A673 (cell line): ENCODE data around the gene SECTM1.

Source experiments
- EZH2 ChIP-seq: fragments of 200-600 bp; sonication (generic); IDR thresholded peaks from 2 replicates; pipeline ENCODE4 v1.6.1; 2017; ENCODE audit warnings: borderline replicate concordance, low read depth, mild to moderate bottlenecking, mixed read lengths, antibody characterized with exemption, low read length; ENCODE audit not compliant: poor library complexity, severe bottlenecking
- TF ChIP-seq, protein P1 (sequence below): fragments of 300-800, 200-600 bp; sonication (generic); conservative IDR thresholded peaks from 2 replicates; pipeline ENCODE4 v1.5.1; 2017; ENCODE audit warnings: low read depth, mild to moderate bottlenecking, antibody characterized with exemption, low read length, moderate library complexity, mixed read lengths

DNA sequence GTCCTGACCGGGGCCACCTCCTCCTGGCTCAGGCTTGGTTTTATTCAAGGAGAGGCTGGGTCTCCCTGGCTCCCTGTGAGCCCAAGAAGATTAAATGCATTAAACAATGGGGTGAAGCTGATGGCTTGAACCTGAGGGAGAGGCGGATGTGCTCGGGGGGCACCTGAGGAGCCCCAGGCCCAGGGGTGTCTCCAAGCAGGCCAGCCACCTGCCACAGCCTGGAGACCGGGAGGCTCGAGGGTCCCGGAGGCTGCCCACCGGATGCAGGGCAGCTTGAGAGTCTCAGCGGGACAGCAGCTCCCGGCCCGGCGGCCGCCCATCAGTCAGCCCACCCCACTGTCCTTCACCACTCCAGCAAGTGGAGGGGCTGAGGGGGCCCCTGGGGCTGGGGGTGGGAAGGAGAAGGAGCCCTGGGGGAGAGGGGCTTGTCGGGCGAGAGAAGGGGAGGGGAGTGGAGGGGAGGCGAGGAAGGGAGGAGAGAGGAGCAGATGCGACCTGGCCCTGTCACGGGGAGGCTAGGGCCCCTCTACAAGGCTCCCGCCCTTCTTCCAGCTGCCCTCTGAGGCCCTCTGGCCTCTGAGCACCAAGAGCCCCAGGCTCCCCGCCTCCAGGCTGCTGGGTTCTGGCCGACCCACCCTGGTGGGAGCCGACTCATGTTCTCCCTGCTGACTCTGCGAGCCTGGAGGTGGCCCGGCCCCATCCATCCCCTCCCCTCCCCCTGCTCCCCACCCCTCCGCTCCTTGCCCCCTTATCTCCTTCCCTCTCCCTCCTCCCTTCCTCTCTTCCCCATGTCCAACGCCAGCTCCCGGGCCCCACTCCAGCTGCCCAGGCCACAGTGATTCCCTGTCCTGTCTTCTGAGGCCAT is 29.4 kb downstream of the SECTM1 start:
- TF ChIP-seq, protein P1, sequence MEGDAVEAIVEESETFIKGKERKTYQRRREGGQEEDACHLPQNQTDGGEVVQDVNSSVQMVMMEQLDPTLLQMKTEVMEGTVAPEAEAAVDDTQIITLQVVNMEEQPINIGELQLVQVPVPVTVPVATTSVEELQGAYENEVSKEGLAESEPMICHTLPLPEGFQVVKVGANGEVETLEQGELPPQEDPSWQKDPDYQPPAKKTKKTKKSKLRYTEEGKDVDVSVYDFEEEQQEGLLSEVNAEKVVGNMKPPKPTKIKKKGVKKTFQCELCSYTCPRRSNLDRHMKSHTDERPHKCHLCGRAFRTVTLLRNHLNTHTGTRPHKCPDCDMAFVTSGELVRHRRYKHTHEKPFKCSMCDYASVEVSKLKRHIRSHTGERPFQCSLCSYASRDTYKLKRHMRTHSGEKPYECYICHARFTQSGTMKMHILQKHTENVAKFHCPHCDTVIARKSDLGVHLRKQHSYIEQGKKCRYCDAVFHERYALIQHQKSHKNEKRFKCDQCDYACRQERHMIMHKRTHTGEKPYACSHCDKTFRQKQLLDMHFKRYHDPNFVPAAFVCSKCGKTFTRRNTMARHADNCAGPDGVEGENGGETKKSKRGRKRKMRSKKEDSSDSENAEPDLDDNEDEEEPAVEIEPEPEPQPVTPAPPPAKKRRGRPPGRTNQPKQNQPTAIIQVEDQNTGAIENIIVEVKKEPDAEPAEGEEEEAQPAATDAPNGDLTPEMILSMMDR, result no peak
- no peak for TF ChIP-seq EZH2
